Measurements from ENCODE around the gene SLC16A6. TPM values are rescaled to one million over a fixed set of nuclear protein-coding genes. Genes with fewer than 3 reads are reported as not detected.
"Not testable (repeated sequence)": the region's sequence is repeated elsewhere in the genome, so short reads cannot be mapped to it uniquely, and the experiment has no call there.

The SLC16A6 gene
- total and polyA plus RNA-seq, 11 donors = 0.16 to 1.7 (median 0.37) TPM; not detected in 2

GRCh38 chr17:68257934-68258333 lies 33.0 kb downstream of the SLC16A6 start:
- ATAC-seq (no peak), DNase-seq (no peak)
- intact Hi-C loops (cut with DNase I) = loop anchor here in 1 of 10 donors (10.0 kb wide), 1 partner anchor 507 kb away; no protein-coding TSS in a partner anchor
- no peak for TF ChIP-seq POLR2A (IDR thresholded peaks at IDR 0.05)
- Histone ChIP-seq H3K27me3 (no peaks in the 10 kb centered on the region), H3K4me3 (no peak overlapping the region), H3K27ac (peak overlapping the region in 1 of 12 donors; percentile 80), H3K36me3 (peaks cover 0 to 47% (median 34%) of the 10 kb centered on the region in 9 donors), H3K4me1 (peaks cover 0 to 51% (median 11%) of the 10 kb centered on the region in 12 donors), H3K9me3 (no peaks in the 10 kb centered on the region)

DNA sequence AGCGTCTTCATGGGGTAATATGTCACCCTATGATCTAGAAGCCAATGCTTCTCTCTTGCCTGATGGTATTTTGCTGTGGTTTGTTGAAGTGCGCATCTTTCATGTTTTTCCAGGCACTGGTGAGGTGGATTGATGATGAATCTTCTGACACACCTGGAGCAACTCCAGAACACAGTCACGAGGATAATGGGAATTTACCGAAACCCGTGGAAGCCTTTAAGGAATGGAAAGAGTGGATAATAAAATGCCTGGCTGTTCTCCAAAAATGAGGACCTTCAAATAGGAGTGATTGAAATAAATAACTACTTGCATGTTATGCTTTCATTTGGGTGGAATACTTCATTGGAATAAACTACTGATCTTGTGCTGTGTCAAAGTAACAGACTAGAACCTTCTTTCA lies 34.2 kb downstream of the SLC16A6 start:
- intact Hi-C loops (cut with DNase I) = loop anchor here in 1 of 10 donors (10.0 kb wide), 1 partner anchor 508 kb away; no protein-coding TSS in a partner anchor

DNA sequence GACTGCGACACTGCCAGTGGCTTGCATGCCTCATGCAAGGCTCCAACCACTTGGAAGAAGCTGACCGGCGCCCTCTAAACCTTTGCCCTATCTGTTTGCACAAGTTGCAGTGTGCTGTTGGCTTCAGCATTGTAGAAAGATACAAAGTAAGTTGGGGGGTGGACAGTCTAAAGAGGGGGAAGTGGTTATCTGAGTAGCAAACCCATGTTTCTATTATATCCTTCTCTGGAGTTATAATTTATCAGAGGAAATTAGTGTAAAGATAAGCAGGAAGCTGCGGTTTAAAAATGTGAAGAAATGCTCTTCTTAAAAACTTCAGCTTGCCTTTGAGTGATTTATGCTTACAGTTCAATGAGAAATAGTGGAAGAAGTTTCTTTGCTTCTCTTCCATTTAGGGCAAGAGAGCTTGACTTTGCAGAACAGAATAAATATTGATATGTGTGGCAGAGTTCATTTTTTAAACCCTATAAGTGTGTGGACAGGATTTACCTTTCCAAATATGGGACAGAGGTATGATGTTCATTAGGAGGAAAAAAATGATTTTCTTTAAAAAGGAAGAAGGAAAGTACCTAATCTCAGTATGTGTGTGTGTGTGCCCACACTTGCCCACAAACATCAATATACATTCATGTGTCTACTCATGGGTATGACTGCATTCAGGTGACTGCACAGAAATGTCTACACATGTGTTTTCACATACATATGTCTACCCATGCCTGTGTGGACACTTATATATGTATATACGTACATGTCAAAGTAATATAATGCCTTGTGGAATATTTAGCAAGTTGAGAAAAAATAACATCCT lies 35.0 kb downstream of the SLC16A6 start:
- intact Hi-C loops (cut with DNase I) = loop anchor here in 1 of 10 donors (10.0 kb wide), 1 partner anchor 509 kb away; no protein-coding TSS in a partner anchor
- Histone ChIP-seq H3K27me3 (no peaks in the 10 kb centered on the region), H3K9me3 (no peaks in the 10 kb centered on the region), H3K27ac (peak overlapping the region in 1 of 12 donors; percentile 64), H3K4me1 (peaks cover 0 to 51% (median 10%) of the 10 kb centered on the region in 12 donors), H3K4me3 (no peak overlapping the region), H3K36me3 (peaks cover 0 to 67% (median 44%) of the 10 kb centered on the region in 9 donors)
- 79 to 85% (median 81%) methylated on average over 5 of the region's 5 CpGs for WGBS, 4 donors
- DNase-seq (no peak), ATAC-seq (no peak)
- TF ChIP-seq POLR2A (IDR thresholded peaks at IDR 0.05) = no peak
- TF ChIP-seq, protein P1, sequence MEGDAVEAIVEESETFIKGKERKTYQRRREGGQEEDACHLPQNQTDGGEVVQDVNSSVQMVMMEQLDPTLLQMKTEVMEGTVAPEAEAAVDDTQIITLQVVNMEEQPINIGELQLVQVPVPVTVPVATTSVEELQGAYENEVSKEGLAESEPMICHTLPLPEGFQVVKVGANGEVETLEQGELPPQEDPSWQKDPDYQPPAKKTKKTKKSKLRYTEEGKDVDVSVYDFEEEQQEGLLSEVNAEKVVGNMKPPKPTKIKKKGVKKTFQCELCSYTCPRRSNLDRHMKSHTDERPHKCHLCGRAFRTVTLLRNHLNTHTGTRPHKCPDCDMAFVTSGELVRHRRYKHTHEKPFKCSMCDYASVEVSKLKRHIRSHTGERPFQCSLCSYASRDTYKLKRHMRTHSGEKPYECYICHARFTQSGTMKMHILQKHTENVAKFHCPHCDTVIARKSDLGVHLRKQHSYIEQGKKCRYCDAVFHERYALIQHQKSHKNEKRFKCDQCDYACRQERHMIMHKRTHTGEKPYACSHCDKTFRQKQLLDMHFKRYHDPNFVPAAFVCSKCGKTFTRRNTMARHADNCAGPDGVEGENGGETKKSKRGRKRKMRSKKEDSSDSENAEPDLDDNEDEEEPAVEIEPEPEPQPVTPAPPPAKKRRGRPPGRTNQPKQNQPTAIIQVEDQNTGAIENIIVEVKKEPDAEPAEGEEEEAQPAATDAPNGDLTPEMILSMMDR (IDR thresholded peaks at IDR 0.05) = no peak

More for the DNA sequence above, 34.2 kb downstream of the SLC16A6 start:
- DNase-seq, H3K27me3 ChIP-seq, H3K9me3 ChIP-seq, H3K4me3 ChIP-seq, ATAC-seq: not testable (repeated sequence)
- Histone ChIP-seq H3K36me3 (peaks cover 0 to 59% (median 37%) of the 10 kb centered on the region in 9 donors), H3K4me1 (peaks cover 0 to 51% (median 10%) of the 10 kb centered on the region in 12 donors), H3K27ac (peak overlapping the region in 1 of 12 donors; percentile 64)
- 82 to 87% (median 85%) methylated on average over 5 of the region's 5 CpGs for WGBS, 4 donors

GRCh38 chr17:68255151-68255550 lies 35.8 kb downstream of the SLC16A6 start:
- peak overlapping the region in 1 of 12 donors; percentile 64 for H3K27ac ChIP-seq

GRCh38 chr17:68253426-68253825 lies 37.5 kb downstream of the SLC16A6 start:
- H3K9me3 ChIP-seq, H3K27me3 ChIP-seq, ATAC-seq, H3K4me3 ChIP-seq, DNase-seq: not testable (repeated sequence)
- H3K27ac ChIP-seq = peak overlapping the region in 1 of 12 donors; percentile 71
- H3K36me3 ChIP-seq = peaks cover 0 to 75% (median 55%) of the 10 kb centered on the region in 9 donors
- intact Hi-C loops (cut with DNase I) = loop anchor here in 1 of 10 donors (10.0 kb wide), 1 partner anchor 511 kb away; no protein-coding TSS in a partner anchor
- peaks cover 0 to 59% (median 11%) of the 10 kb centered on the region in 12 donors for H3K4me1 ChIP-seq
- 79 to 88% (median 84%) methylated on average over 7 of the region's 7 CpGs for WGBS, 4 donors

More at GRCh38 chr17:68255151-68255550, 35.8 kb downstream of the SLC16A6 start:
- intact Hi-C loops (cut with DNase I) = loop anchor here in 1 of 10 donors (10.0 kb wide), 1 partner anchor 510 kb away; no protein-coding TSS in a partner anchor
- TF ChIP-seq POLR2A (IDR thresholded peaks at IDR 0.05) = no peak
- TF ChIP-seq, protein P1 (IDR thresholded peaks at IDR 0.05) = no peak
- ATAC-seq (no peak), DNase-seq (no peak)
- H3K4me3 ChIP-seq = no peak overlapping the region
- no peaks in the 10 kb centered on the region for H3K9me3 ChIP-seq
- 80 to 88% (median 84%) methylated on average over 4 of the region's 4 CpGs for WGBS, 4 donors
- H3K27me3 ChIP-seq = no peaks in the 10 kb centered on the region
- peaks cover 0 to 54% (median 10%) of the 10 kb centered on the region in 12 donors for H3K4me1 ChIP-seq
- peaks cover 0 to 74% (median 52%) of the 10 kb centered on the region in 9 donors for H3K36me3 ChIP-seq
